Fibroblast of mammary gland (primary cell): ENCODE data around the gene KMT2B.
"Not testable (repeated sequence)": the region's sequence is repeated elsewhere in the genome, so short reads cannot be mapped to it uniquely, and the experiment has no call there.

Source experiments
- DNase-seq: peaks from one replicate; pipeline ENCODE4 v3.0.0-alpha.2; 2010; ENCODE audit warnings: low read depth
- H3K4me3 ChIP-seq: 2 replicates; pipeline ENCODE4 v1.5.1; 2011; ENCODE audit warnings: low read depth, mild to moderate bottlenecking, low read length, moderate library complexity; ENCODE audit not compliant: control insufficient read depth
- TF ChIP-seq, protein P1 (sequence below): conservative IDR thresholded peaks from 2 replicates; pipeline ENCODE4 v1.5.1; 2011; ENCODE audit warnings: low read depth, low read length, inconsistent platforms; ENCODE audit not compliant: control insufficient read depth, insufficient read depth

Gene KMT2B

DNA sequence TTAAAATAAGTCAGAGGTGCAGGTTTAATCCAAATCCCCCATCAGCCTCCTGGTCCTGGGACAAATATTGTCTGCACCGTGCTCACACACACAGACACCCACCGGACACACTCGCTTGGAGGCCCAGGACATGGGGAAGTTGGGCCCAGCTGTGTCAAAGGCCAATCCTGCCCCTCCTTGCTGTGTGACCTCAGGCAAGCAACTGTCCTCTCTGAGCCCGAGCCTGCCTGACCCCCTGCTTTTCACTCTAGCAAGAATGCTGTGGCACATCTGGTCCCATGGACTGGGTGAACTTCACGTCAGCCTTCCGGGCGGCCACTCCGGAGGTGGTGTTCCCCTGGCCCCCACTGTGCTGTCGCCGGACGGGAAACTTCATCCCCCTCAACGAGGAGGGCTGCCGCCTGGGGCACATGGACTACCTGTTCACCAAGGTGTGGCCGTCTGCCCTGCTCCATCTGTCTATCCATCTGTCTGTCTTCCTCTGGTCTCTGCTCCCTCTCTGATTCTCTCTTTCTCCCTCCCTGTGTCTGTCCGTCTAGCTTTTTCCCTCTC lies 42.1 kb upstream of the KMT2B start:
- no peak overlapping the region for H3K4me3 ChIP-seq
- TF ChIP-seq, protein P1, sequence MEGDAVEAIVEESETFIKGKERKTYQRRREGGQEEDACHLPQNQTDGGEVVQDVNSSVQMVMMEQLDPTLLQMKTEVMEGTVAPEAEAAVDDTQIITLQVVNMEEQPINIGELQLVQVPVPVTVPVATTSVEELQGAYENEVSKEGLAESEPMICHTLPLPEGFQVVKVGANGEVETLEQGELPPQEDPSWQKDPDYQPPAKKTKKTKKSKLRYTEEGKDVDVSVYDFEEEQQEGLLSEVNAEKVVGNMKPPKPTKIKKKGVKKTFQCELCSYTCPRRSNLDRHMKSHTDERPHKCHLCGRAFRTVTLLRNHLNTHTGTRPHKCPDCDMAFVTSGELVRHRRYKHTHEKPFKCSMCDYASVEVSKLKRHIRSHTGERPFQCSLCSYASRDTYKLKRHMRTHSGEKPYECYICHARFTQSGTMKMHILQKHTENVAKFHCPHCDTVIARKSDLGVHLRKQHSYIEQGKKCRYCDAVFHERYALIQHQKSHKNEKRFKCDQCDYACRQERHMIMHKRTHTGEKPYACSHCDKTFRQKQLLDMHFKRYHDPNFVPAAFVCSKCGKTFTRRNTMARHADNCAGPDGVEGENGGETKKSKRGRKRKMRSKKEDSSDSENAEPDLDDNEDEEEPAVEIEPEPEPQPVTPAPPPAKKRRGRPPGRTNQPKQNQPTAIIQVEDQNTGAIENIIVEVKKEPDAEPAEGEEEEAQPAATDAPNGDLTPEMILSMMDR, result no peak
- DNase-seq, result no peak

DNA sequence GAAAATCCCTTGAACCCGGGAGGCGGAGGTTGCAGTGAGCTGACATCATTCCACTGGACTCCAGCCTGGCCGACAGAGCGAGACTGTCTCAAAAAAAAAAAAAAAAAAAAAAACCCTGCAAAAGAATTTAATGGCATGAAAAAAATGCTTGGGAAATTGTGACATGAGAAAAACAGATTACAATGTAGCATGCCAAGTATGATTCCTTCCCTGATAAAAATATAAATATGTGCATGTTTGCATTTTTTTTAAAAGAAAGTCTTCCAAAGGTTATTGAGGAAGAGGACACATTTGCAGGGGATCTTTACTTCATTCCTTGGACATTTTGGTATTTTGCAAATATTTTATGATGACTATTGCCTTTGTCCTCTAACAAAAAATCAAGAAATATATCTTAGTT lies 28.0 kb upstream of the KMT2B start:
- no peak overlapping the region for H3K4me3 ChIP-seq
- TF ChIP-seq, protein P1, result no peak
- no peak for DNase-seq

DNA sequence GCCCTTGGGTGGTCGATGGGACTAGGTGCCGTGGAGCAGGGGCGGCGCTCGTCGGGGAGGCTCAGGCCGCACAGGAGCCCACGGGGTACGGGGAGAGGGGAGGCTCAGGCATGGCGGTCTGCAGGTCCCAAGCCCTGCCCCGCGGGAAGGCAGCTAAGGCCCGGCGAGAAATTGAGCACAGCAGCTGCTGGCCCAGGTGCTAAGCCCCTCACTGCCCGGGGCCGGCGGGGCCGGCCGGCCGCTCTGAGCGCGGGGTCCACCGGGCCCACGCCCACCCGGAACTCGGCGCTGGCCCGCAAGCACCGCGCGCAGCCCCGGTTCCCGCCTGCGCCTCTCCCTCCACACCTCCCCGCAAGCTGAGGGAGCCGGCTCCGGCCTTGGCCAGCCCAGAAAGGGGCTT lies 26.7 kb upstream of the KMT2B start:
- H3K4me3 ChIP-seq, DNase-seq: not testable (repeated sequence)

DNA sequence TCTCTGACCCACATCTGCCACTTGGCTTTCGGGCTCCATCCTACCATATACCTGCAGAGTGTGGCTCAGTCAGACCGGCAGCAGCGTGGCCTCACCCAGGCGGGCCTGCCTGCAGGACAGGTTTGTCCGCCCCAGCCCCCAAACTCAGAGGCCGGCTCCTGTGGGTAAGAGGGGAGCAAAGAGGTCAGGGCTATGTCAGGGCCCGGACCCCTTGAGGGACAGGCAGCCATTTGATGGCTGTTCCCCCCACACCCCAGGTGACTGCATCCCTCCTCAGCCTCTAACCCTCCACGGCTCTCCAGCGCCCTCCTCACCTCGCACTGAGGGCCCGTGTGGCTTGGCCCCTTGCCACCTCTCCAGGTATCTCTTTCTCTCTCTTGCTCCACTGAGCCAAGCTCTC lies 25.8 kb upstream of the KMT2B start:
- H3K4me3 ChIP-seq, result no peak overlapping the region
- DNase-seq, result no peak
- TF ChIP-seq, protein P1, result no peak

DNA sequence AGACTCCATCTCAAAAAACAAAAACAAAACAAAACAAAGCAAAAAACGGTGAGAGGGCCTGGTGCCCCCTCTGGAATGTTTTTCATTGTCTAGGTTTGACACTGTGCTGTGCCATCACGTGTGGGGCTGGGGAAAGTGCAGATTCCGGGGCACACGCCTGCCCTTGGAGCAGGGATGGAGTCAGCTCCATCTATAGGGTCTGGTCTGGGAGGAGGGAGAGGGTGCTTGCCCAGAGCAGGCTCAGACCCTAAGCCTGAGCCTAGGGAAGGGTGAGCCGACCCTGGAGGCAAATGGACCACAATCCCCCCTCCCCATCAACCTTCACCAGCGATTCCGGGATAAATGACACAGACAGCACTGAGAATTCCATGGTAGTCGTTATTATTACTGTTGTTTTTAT lies 24.4 kb upstream of the KMT2B start:
- TF ChIP-seq, protein P1, result no peak
- no peak for DNase-seq
- no peak overlapping the region for H3K4me3 ChIP-seq

DNA sequence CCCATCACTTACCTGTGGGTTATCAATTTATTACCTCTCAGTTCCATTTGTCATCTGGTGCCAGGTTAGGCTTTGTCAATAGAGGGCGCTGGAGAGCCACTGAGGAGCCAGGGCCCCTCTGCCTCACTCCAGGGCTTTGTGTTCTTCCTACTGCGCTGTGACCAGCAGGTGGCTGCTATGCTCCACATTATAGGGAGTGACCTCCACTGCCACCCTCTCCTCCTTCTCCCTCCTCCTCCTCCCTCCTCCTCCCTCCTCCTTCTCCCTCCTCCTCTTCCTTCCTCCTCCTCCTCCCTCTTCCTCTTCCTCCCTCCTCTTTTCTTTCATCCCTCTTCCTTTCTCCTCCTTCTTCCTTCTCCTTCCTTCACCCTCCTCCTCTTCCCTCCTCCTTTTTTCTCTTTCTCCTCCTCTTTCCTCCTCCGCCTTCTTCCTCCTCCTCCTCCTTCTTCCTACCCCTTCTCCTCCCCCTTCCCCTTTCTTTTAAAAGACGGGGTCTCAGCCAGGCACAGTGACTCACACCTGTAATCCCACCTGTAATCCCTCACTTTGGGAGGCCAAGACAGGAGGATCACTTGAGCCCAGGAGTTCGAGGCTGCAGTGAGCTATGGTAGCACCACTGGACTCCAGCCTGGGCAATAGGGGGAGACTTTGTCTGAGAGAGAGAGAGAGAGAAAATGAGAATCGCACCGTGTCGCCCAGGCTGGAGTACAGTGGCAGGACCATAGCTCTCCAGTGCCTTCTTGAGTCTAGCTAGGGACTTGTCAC lies 23.8 kb upstream of the KMT2B start:
- no peak overlapping the region for H3K4me3 ChIP-seq
- peak; percentile 82 for DNase-seq
- TF ChIP-seq, protein P1, result peak; percentile 98

DNA sequence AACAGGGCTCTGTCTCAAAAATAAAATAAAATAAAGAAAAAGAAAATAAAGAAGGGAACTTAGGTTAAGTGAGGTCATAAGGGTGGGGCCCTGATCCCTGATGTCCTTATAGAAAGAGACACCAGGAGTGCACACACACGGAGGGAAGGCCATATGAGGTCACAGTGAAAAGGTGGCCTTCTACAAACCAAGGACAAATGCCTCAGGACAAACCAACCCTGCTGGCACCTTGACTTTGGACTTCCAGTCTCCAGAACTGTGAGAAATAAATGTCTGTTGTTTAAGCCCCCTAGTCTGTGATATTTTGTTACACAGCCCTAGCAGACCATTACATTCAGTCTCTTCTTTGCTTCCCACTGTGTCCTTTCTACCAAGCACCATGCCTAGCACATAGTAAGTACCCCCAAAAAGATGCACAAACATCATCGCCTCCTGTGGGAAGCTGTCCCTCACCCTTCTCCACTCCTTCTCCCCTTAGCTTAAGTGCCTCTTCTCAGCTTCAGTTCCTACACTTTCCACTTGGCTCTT lies 21.8 kb upstream of the KMT2B start:
- H3K4me3 ChIP-seq, result no peak overlapping the region
- no peak for DNase-seq
- TF ChIP-seq, protein P1, result no peak
